ENCODE results near the gene NCOR2. TPM values are rescaled to one million over a fixed set of nuclear protein-coding genes. Genes with fewer than 3 reads are reported as not detected.

Gene NCOR2
- total and polyA plus RNA-seq, 11 donors: 62.1 to 184 (median 127) TPM

- H3K27me3 ChIP-seq: no peaks in the 10 kb centered on the region
- 65 to 76% (median 69%) methylated on average over 5 of the region's 5 CpGs for whole genome bisulfite sequencing, 4 donors
- H3K9me3 ChIP-seq: no peaks in the 10 kb centered on the region
- no peak for DNase-seq
- no peak for ATAC-seq
- H3K36me3 ChIP-seq: peaks cover 0 to 17% (median 3%) of the 10 kb centered on the region in 9 donors
- H3K4me3 ChIP-seq: no peak overlapping the region
- TF ChIP-seq POLR2A (IDR thresholded peaks at IDR 0.05): no peak
- TF ChIP-seq CTCF (IDR thresholded peaks at IDR 0.05): no peak
- H3K4me1 ChIP-seq: peaks cover 0 to 47% (median 32%) of the 10 kb centered on the region in 12 donors
- H3K27ac ChIP-seq: peak overlapping the region in 1 of 12 donors; percentile 5
- intact Hi-C loops (cut with DNase I): loop anchor here in 1 of 10 donors (2.0 kb wide), 1 partner anchor 24 kb away; no protein-coding TSS in a partner anchor
Measured at GRCh38 chr12:124532967-124533366, 34.4 kb downstream of the NCOR2 start.

DNA sequence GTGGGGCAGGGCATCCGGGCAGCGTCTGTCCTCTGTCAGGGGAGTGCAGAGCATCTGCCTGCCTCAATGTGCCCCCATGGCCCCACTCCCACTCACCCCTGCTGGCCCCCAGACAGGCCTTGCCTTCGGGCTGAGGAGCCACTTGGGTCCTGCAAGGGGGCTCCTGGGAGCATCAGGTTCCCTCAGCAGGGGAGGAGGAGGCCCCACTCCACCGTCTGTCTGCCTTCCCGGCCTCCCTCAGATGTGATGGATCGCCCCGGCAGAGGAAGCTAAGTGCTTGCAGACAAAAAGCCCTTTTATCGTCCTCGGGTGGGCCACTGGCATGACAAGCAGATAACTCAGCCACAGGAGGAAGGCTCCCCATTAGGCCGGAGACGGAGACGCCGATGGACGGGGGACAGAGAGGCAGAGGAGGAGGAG lies 35.1 kb downstream of the NCOR2 start:
- intact Hi-C loops (cut with DNase I): loop anchor here in 1 of 10 donors (2.0 kb wide), 1 partner anchor 24 kb away; no protein-coding TSS in a partner anchor
- DNase-seq: peak in 3 of 5 donors; percentile 6 to 51 (median 25)
- peaks cover 0 to 17% (median 3%) of the 10 kb centered on the region in 9 donors for H3K36me3 ChIP-seq
- H3K27me3 ChIP-seq: no peaks in the 10 kb centered on the region
- no peaks in the 10 kb centered on the region for H3K9me3 ChIP-seq
- WGBS, 4 donors: 52 to 76% (median 68%) methylated on average over 11 to 14 of the region's 14 CpGs
- no peak overlapping the region for H3K4me3 ChIP-seq
- ATAC-seq: no peak
- TF ChIP-seq POLR2A (IDR thresholded peaks at IDR 0.05) (no peak), CTCF (IDR thresholded peaks at IDR 0.05) (no peak)
- peak overlapping the region in 1 of 12 donors; percentile 40 for H3K27ac ChIP-seq
- H3K4me1 ChIP-seq: peaks cover 0 to 45% (median 31%) of the 10 kb centered on the region in 12 donors

DNA sequence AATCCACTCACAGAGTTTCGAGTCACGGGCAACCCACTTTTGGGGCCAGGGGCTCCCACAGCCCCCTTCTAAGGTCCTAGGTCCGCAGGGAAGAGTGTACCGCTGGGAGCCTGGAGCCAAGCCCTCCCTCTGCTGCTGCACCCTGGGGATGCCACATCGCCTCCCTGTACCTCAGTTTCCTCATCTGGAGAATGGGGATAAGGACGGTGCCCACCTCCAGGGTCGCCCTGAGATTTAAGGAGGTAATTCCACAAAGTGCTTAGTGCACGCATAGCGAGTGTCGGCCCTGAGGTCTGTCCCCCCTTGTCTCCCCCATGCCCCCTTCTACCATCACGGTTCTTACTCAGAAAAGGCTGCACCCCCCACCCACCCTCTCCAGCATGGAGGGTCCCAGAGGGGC lies 35.5 kb downstream of the NCOR2 start:
- DNase-seq: no peak
- WGBS, 4 donors: 93 to 96% (median 93%) methylated on average over 11 of the region's 11 CpGs
- H3K36me3 ChIP-seq: peaks cover 0 to 21% (median 3%) of the 10 kb centered on the region in 9 donors
- H3K4me3 ChIP-seq: no peak overlapping the region
- no peak for TF ChIP-seq POLR2A (IDR thresholded peaks at IDR 0.05)
- no peak for TF ChIP-seq CTCF (IDR thresholded peaks at IDR 0.05)
- peaks cover 0 to 44% (median 28%) of the 10 kb centered on the region in 12 donors for H3K4me1 ChIP-seq
- no peaks in the 10 kb centered on the region for H3K27me3 ChIP-seq
- intact Hi-C loops (cut with DNase I): loop anchor here in 1 of 10 donors (2.0 kb wide), 1 partner anchor 25 kb away; no protein-coding TSS in a partner anchor
- H3K9me3 ChIP-seq: no peaks in the 10 kb centered on the region
- ATAC-seq: no peak
- peak overlapping the region in 1 of 12 donors; percentile 40 for H3K27ac ChIP-seq

GRCh38 chr12:124531281-124531745 lies 36.1 kb downstream of the NCOR2 start:
- WGBS, 4 donors: 35 to 61% (median 58%) methylated on average over 14 of the region's 14 CpGs
- Histone ChIP-seq H3K27ac (peak overlapping the region in 7 of 12 donors; percentile 23 to 63 (median 43)), H3K27me3 (no peaks in the 10 kb centered on the region), H3K4me3 (no peak overlapping the region), H3K36me3 (peaks cover 0 to 25% (median 3%) of the 10 kb centered on the region in 9 donors), H3K4me1 (peaks cover 0 to 43% (median 26%) of the 10 kb centered on the region in 12 donors), H3K9me3 (no peaks in the 10 kb centered on the region)
- ATAC-seq: peak in 3 of 4 donors; percentile 29 to 64 (median 44)
- intact Hi-C loops (cut with DNase I): no loop called here
- TF ChIP-seq CTCF (IDR thresholded peaks at IDR 0.05) (no peak), POLR2A (IDR thresholded peaks at IDR 0.05) (no peak)
- DNase-seq: peak in 3 of 5 donors; percentile 18 to 56 (median 32)

Data from heart left ventricle (tissue), 16 donors.